Astrocyte (in vitro differentiated cells and primary cell): ENCODE results near the gene CIDEB. TPM values are rescaled to one million over a fixed set of nuclear protein-coding genes. Genes with fewer than 3 reads are reported as not detected.

Experiments
- DNase-seq: peaks from one replicate; pipeline ENCODE4 v3.0.0-alpha.2; 2010; ENCODE audit warnings: low read depth
- FAIRE-seq: peaks from 2 replicates; lab custom pipeline; 2011; peaks lifted over from hg19 to GRCh38; lab: Jason Lieb, UNC
- H2AFZ ChIP-seq: 2 replicates; pipeline ENCODE4 v1.6.0; 2012; ENCODE audit warnings: low read depth, low read length, inconsistent platforms
- H3K27ac ChIP-seq: 2 replicates; pipeline ENCODE4 v1.5.1; 2011; ENCODE audit warnings: low read depth, low read length, inconsistent platforms
- H3K27me3 ChIP-seq: 2 replicates; pipeline ENCODE4 v1.6.0; 2011; ENCODE audit warnings: low read length, inconsistent platforms; ENCODE audit not compliant: insufficient read depth
- H3K36me3 ChIP-seq: 2 replicates; pipeline ENCODE4 v1.5.1; 2011; ENCODE audit warnings: low read length, inconsistent platforms; ENCODE audit not compliant: insufficient read depth
- H3K4me1 ChIP-seq: 2 replicates; pipeline ENCODE4 v1.5.1; 2011; ENCODE audit warnings: low read length, inconsistent platforms; ENCODE audit not compliant: insufficient read depth
- H3K4me2 ChIP-seq: 2 replicates; pipeline ENCODE4 v1.6.0; 2012; ENCODE audit warnings: low read length, inconsistent platforms
- H3K4me3 ChIP-seq: 2 replicates; pipeline ENCODE4 v1.5.1; 2011; ENCODE audit warnings: low read depth, mild to moderate bottlenecking, low read length, inconsistent platforms; ENCODE audit not compliant: insufficient read depth
- H3K79me2 ChIP-seq: 2 replicates; pipeline ENCODE4 v1.6.0; 2012; ENCODE audit warnings: mild to moderate bottlenecking, low read length, inconsistent platforms; ENCODE audit not compliant: insufficient read depth
- H3K9ac ChIP-seq: 2 replicates; pipeline ENCODE4 v1.6.0; 2012; ENCODE audit warnings: mild to moderate bottlenecking, low read length, inconsistent platforms
- H3K9me3 ChIP-seq: 2 replicates; pipeline ENCODE4 v1.5.1; 2012; ENCODE audit warnings: low read depth, mild to moderate bottlenecking, low read length, inconsistent platforms; ENCODE audit not compliant: insufficient read depth
- H4K20me1 ChIP-seq: 2 replicates; pipeline ENCODE4 v1.6.0; 2012; ENCODE audit warnings: low read length, inconsistent platforms; ENCODE audit not compliant: insufficient read depth
- H3K27ac Mint-ChIP-seq: one replicate; pipeline ENCODE4 v1.8.0; 2021; ENCODE audit warnings: mild to moderate bottlenecking, mixed read lengths; ENCODE audit not compliant: unreplicated experiment
- H3K27me3 Mint-ChIP-seq: one replicate; pipeline ENCODE4 v1.8.0; 2021; ENCODE audit warnings: low read depth, mixed read lengths; ENCODE audit not compliant: unreplicated experiment
- H3K36me3 Mint-ChIP-seq: one replicate; pipeline ENCODE4 v1.8.0; 2021; ENCODE audit warnings: low read depth, mixed read lengths; ENCODE audit not compliant: unreplicated experiment
- H3K4me1 Mint-ChIP-seq: one replicate; pipeline ENCODE4 v1.8.0; 2021; ENCODE audit warnings: low read depth, mixed read lengths; ENCODE audit not compliant: unreplicated experiment
- H3K4me3 Mint-ChIP-seq: one replicate; pipeline ENCODE4 v1.8.0; 2021; ENCODE audit warnings: mild to moderate bottlenecking, moderate library complexity, mixed read lengths; ENCODE audit not compliant: unreplicated experiment
- H3K9me3 Mint-ChIP-seq: one replicate; pipeline ENCODE4 v1.8.0; 2021; ENCODE audit warnings: mild to moderate bottlenecking, mixed read lengths; ENCODE audit not compliant: unreplicated experiment
- EZH2 ChIP-seq: IDR thresholded peaks from 2 replicates; pipeline ENCODE4 v1.6.1; 2012; ENCODE audit warnings: mild to moderate bottlenecking, low read length, inconsistent platforms; ENCODE audit not compliant: insufficient read depth
- total RNA-seq: library from RNA; stranded (reverse); gene quantifications from 2 replicates; pipeline ENCODE4 v1.2.1, GENCODE V29; 2021
- TF ChIP-seq, protein P1 (sequence below): IDR thresholded peaks from 2 replicates; pipeline ENCODE4 v1.5.1; 2011; ENCODE audit warnings: low read depth, mild to moderate bottlenecking, inconsistent platforms, low read length, moderate library complexity; ENCODE audit not compliant: insufficient read depth

The CIDEB gene
- total RNA-seq, 1 donor from 2014 or later = not detected

DNA sequence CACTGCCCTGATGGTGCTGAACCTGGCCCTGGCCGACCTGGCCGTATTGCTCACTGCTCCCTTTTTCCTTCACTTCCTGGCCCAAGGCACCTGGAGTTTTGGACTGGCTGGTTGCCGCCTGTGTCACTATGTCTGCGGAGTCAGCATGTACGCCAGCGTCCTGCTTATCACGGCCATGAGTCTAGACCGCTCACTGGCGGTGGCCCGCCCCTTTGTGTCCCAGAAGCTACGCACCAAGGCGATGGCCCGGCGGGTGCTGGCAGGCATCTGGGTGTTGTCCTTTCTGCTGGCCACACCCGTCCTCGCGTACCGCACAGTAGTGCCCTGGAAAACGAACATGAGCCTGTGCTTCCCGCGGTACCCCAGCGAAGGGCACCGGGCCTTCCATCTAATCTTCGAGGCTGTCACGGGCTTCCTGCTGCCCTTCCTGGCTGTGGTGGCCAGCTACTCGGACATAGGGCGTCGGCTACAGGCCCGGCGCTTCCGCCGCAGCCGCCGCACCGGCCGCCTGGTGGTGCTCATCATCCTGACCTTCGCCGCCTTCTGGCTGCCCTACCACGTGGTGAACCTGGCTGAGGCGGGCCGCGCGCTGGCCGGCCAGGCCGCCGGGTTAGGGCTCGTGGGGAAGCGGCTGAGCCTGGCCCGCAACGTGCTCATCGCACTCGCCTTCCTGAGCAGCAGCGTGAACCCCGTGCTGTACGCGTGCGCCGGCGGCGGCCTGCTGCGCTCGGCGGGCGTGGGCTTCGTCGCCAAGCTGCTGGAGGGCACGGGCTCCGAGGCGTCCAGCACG is 8.2 kb upstream of the CIDEB start:
- Mint-ChIP-seq H3K27ac (no peak overlapping the region), H3K4me3 (no peak overlapping the region), H3K36me3 (peaks cover 5% of the 10 kb centered on the region), H3K4me1 (peaks cover 6% of the 10 kb centered on the region), H3K9me3 (peaks cover 2% of the 10 kb centered on the region), H3K27me3 (peaks cover 27% of the 10 kb centered on the region)
- no peaks in the 10 kb centered on the region for H3K36me3 ChIP-seq
- no peak for FAIRE-seq
- peaks cover 29% of the 10 kb centered on the region for H3K27me3 ChIP-seq
- H3K79me2 ChIP-seq = no peaks in the 10 kb centered on the region
- H3K4me3 ChIP-seq = no peak overlapping the region
- H3K27ac ChIP-seq = no peak overlapping the region
- peaks cover 12% of the 10 kb centered on the region for H4K20me1 ChIP-seq
- no peaks in the 10 kb centered on the region for H3K9me3 ChIP-seq
- no peak for DNase-seq
- peaks cover 15% of the 10 kb centered on the region for H3K4me1 ChIP-seq
- no peak overlapping the region for H3K4me2 ChIP-seq
- peak overlapping the region; percentile 52 for H2AFZ ChIP-seq
- H3K9ac ChIP-seq = no peak overlapping the region
- TF ChIP-seq, protein P1, sequence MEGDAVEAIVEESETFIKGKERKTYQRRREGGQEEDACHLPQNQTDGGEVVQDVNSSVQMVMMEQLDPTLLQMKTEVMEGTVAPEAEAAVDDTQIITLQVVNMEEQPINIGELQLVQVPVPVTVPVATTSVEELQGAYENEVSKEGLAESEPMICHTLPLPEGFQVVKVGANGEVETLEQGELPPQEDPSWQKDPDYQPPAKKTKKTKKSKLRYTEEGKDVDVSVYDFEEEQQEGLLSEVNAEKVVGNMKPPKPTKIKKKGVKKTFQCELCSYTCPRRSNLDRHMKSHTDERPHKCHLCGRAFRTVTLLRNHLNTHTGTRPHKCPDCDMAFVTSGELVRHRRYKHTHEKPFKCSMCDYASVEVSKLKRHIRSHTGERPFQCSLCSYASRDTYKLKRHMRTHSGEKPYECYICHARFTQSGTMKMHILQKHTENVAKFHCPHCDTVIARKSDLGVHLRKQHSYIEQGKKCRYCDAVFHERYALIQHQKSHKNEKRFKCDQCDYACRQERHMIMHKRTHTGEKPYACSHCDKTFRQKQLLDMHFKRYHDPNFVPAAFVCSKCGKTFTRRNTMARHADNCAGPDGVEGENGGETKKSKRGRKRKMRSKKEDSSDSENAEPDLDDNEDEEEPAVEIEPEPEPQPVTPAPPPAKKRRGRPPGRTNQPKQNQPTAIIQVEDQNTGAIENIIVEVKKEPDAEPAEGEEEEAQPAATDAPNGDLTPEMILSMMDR = no peak
- TF ChIP-seq EZH2 = peak; percentile 37

DNA sequence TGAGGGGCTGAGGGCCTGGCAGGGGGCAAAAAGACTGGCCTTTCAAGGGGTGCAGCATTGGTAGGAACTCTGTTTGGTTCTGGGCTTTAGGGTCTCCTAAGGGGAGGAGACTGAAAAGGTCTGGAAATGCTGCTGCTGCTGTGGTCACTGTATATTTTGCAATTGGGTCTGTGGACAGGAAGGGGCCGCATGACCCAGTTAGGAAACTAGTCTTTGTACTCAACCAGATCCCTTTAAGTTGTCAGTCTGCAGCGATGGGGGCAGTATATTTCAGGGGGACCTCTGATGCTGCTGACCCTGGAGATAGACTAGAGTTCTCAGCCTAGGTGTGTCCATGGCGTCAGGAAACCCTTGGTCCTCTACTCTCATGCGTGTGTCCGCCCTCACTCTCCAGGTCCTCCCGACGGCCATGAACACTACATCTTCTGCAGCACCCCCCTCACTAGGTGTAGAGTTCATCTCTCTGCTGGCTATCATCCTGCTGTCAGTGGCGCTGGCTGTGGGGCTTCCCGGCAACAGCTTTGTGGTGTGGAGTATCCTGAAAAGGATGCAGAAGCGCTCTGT is 7.5 kb upstream of the CIDEB start:
- peaks cover 2% of the 10 kb centered on the region for H3K9me3 Mint-ChIP-seq
- no peak overlapping the region for H3K27ac ChIP-seq
- no peak overlapping the region for H3K4me3 Mint-ChIP-seq
- no peak overlapping the region for H3K9ac ChIP-seq
- no peak overlapping the region for H2AFZ ChIP-seq
- H3K36me3 ChIP-seq = no peaks in the 10 kb centered on the region
- peaks cover 14% of the 10 kb centered on the region for H4K20me1 ChIP-seq
- H3K4me3 ChIP-seq = no peak overlapping the region
- H3K79me2 ChIP-seq = no peaks in the 10 kb centered on the region
- H3K36me3 Mint-ChIP-seq = peaks cover 5% of the 10 kb centered on the region
- H3K4me1 ChIP-seq = peaks cover 22% of the 10 kb centered on the region
- FAIRE-seq = no peak
- H3K27me3 Mint-ChIP-seq = peaks cover 25% of the 10 kb centered on the region
- DNase-seq = no peak
- no peak overlapping the region for H3K27ac Mint-ChIP-seq
- H3K9me3 ChIP-seq = no peaks in the 10 kb centered on the region
- TF ChIP-seq EZH2 = no peak
- TF ChIP-seq, protein P1 = no peak
- H3K4me1 Mint-ChIP-seq = peaks cover 6% of the 10 kb centered on the region
- no peak overlapping the region for H3K4me2 ChIP-seq
- peaks cover 26% of the 10 kb centered on the region for H3K27me3 ChIP-seq
